HepG2 (cell line): ENCODE measurements around the gene PHF10. TPM values are rescaled to one million over a fixed set of nuclear protein-coding genes. Genes with fewer than 3 reads are reported as not detected.

Source experiments
- ATF6 ChIP-seq: sonication (generic); formaldehyde crosslinking; conservative IDR thresholded peaks from 2 replicates; pipeline ENCODE4 v1.4.0; 2020; ENCODE audit warnings: missing genetic modification reagents
- JUNB ChIP-seq: sonication (generic); formaldehyde crosslinking; IDR thresholded peaks from 2 replicates; pipeline ENCODE4 v1.8.0; 2022; ENCODE audit warnings: missing genetic modification reagents, mild to moderate bottlenecking, borderline replicate concordance
- MTA3 ChIP-seq: sonication (generic); formaldehyde crosslinking; IDR thresholded peaks from 2 replicates; pipeline ENCODE4 v1.4.0; 2020; ENCODE audit warnings: missing genetic modification reagents
- NFYB ChIP-seq: sonication (generic); formaldehyde crosslinking; IDR thresholded peaks from 2 replicates; pipeline ENCODE4 v1.4.0; 2020; ENCODE audit warnings: missing genetic modification reagents
- PATZ1 ChIP-seq: sonication (generic); formaldehyde crosslinking; IDR thresholded peaks from 2 replicates; pipeline ENCODE4 v1.4.0; 2020; ENCODE audit warnings: missing genetic modification reagents
- RBM22 ChIP-seq: fragments of 200-400 bp; formaldehyde crosslinking; optimal IDR thresholded peaks from 2 replicates; pipeline ENCODE3; 2017; ENCODE audit warnings: mild to moderate bottlenecking, low read length, moderate library complexity
- ZNF333 ChIP-seq: sonication (generic); formaldehyde crosslinking; IDR thresholded peaks from 2 replicates; pipeline ENCODE4 v1.4.0; 2020; ENCODE audit warnings: mild to moderate bottlenecking, missing genetic modification reagents, borderline replicate concordance
- ZNF543 ChIP-seq: sonication (generic); formaldehyde crosslinking; IDR thresholded peaks from 2 replicates; pipeline ENCODE4 v1.4.0; 2020; ENCODE audit warnings: mild to moderate bottlenecking, missing genetic modification reagents
- ZNF549 ChIP-seq: sonication (generic); formaldehyde crosslinking; IDR thresholded peaks from 2 replicates; pipeline ENCODE4 v1.5.0; 2020; ENCODE audit warnings: missing genetic modification reagents
- ZNF646 ChIP-seq: sonication (generic); formaldehyde crosslinking; IDR thresholded peaks from 2 replicates; pipeline ENCODE4 v1.9.0; 2021; ENCODE audit warnings: mild to moderate bottlenecking, missing genetic modification reagents
- ZNF761 ChIP-seq: sonication (generic); formaldehyde crosslinking; conservative IDR thresholded peaks from 2 replicates; pipeline ENCODE4 v1.4.0; 2020; ENCODE audit warnings: mild to moderate bottlenecking, missing genetic modification reagents
- polyA plus RNA-seq, 8 experiments: library from polyadenylated mRNA; depleted of rRNA in 3 of 8; stranded (reverse) in 7 of 8; unstranded in 1 of 8; fragments of >200 nt; fragmentation: Illumina TruSeq in 4 of 8; extraction: Trizol in 4 of 8; gene quantifications; 2 replicates each; pipeline versions ENCODE4 v1.2.1 to v1.2.3, GENCODE V29; 2011 to 2016; ENCODE audit warnings: low read depth in 4 of 8, missing spikeins in 1 of 8, mixed read lengths in 1 of 8; ENCODE audit not compliant: insufficient read depth in 1 of 8
- total RNA-seq, 5 experiments: library from RNA; depleted of rRNA; stranded (reverse); fragments of >200 nt; fragmentation: Illumina TruSeq; extraction: Trizol; gene quantifications; 2 replicates each; pipeline ENCODE4 v1.2.3, GENCODE V29; 2016; ENCODE audit warnings: low read depth in 1 of 5
- TF ChIP-seq, protein P1 (sequence below): sonication (generic); formaldehyde crosslinking; IDR thresholded peaks from 2 replicates; pipeline ENCODE4 v1.4.0; 2020; ENCODE audit warnings: mild to moderate bottlenecking, missing genetic modification reagents
- TF ChIP-seq, protein P2 (sequence below): sonication (generic); formaldehyde crosslinking; IDR thresholded peaks from 2 replicates; pipeline ENCODE4 v1.5.1; 2020; ENCODE audit warnings: mild to moderate bottlenecking, missing genetic modification reagents, borderline replicate concordance
- TF ChIP-seq, protein P3 (sequence below): sonication (generic); formaldehyde crosslinking; IDR thresholded peaks from 2 replicates; pipeline ENCODE4 v1.5.0; 2020; ENCODE audit warnings: missing genetic modification reagents

PHF10 gene
- total and polyA plus RNA-seq, 2 of the 13 experiments (the other 11 are each of a cell fraction or from before 2014, with no cell fraction given), result 42.1 to 84.1 TPM

DNA sequence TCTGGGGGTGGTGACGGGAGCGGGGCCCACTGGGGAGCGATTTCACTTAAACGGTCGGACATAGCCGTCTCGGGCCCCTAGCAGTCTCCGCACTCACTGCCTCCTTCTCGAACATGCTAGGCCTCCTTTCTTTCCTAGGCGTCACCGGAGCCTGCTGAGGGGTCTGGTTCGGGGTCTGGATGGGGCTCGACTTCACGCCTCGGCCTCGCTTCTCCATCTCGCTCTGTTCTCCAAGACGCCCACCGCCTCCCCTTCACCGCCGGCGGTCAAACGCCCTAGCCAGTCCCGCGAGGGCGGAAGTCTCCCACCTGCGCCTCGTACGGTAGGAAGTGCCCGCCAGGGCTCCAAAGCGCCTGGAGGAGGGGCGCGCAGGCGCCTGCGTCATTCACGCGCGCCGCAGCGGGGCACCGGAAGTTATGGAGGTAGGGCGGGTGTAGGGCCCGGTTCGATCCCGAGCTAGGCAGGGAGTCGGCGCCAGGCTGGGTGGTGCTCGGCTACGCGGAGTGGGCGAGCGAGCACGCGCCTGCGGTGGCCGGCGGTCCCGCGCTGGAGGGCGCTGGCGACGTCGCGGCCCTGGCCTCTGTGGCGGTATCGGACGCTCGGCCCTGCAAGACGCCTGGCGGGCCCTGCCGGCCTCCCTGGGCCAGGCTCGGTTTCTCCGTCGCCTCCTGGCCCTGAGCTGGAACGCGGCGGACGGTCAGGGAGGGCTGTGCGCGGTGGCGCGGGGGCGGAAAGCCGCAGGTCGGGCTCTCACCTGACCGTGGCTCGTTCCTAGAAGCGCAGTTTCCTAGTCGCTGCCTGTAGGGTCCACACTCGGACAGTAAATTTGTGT is 27.2 kb upstream of the PHF10 start, which contains the start of the genes DYNLT2 and ERMARD (continued):
- no peak for TF ChIP-seq MTA3 (CRISPR knock-in tag)
- TF ChIP-seq ZNF549 (CRISPR knock-in tag), result no peak
- TF ChIP-seq ZNF333 (CRISPR knock-in tag), result peak; percentile 67; the same call in 1 of the 2 replicates
- peak; percentile 97 for TF ChIP-seq ZNF543 (CRISPR knock-in tag)
- TF ChIP-seq, protein P1, sequence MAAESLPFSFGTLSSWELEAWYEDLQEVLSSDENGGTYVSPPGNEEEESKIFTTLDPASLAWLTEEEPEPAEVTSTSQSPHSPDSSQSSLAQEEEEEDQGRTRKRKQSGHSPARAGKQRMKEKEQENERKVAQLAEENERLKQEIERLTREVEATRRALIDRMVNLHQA (CRISPR knock-in tag), result peak; percentile 86; the same call in 1 of the 2 replicates
- peak; percentile 84 for TF ChIP-seq ATF6 (CRISPR knock-in tag)
- TF ChIP-seq, protein P2, sequence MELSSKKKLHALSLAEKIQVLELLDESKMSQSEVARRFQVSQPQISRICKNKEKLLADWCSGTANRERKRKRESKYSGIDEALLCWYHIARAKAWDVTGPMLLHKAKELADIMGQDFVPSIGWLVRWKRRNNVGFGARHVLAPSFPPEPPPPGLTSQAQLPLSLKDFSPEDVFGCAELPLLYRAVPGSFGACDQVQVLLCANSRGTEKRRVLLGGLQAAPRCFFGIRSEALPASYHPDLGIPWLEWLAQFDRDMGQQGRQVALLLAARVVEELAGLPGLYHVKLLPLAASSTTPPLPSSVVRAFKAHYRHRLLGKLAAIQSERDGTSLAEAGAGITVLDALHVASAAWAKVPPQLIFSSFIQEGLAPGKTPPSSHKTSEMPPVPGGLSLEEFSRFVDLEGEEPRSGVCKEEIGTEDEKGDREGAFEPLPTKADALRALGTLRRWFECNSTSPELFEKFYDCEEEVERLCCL, result no peak
- TF ChIP-seq, protein P3, sequence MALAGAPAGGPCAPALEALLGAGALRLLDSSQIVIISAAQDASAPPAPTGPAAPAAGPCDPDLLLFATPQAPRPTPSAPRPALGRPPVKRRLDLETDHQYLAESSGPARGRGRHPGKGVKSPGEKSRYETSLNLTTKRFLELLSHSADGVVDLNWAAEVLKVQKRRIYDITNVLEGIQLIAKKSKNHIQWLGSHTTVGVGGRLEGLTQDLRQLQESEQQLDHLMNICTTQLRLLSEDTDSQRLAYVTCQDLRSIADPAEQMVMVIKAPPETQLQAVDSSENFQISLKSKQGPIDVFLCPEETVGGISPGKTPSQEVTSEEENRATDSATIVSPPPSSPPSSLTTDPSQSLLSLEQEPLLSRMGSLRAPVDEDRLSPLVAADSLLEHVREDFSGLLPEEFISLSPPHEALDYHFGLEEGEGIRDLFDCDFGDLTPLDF, result peak; percentile 95
- peak; percentile 55; the same call in 1 of the 2 replicates for TF ChIP-seq ZNF646 (CRISPR knock-in tag)
- peak; percentile 95 for TF ChIP-seq ZNF761 (CRISPR knock-in tag)
- peak; percentile 65 for TF ChIP-seq NFYB
- TF ChIP-seq PATZ1 (CRISPR knock-in tag), result peak; percentile 91
- TF ChIP-seq RBM22, result no peak
- TF ChIP-seq JUNB (CRISPR knock-in tag), result no peak
